Astrocyte of the cerebellum (primary cell): ENCODE measurements around the gene CST9.
"Not testable (repeated sequence)": the region's sequence is repeated elsewhere in the genome, so short reads cannot be mapped to it uniquely, and the experiment has no call there.

Source experiments
- DNase-seq: peaks from one replicate; pipeline ENCODE4 v3.0.0-alpha.2; 2011; ENCODE audit warnings: low read depth
- H3K4me3 ChIP-seq: 2 replicates; pipeline ENCODE4 v1.5.1; 2011; ENCODE audit warnings: mild to moderate bottlenecking, low read depth, low read length, moderate library complexity
- CTCF ChIP-seq: IDR thresholded peaks from 2 replicates; pipeline ENCODE4 v1.5.1; 2012; ENCODE audit warnings: low read length, low read depth, moderate library complexity, mild to moderate bottlenecking; ENCODE audit errors: missing control alignments
- in situ Hi-C: cut with HindIII; loops from 2 replicates; pipeline ENCODE4 v1.10.0; 2017; ENCODE audit warnings: low sequenced_read_pairs

Gene CST9

GRCh38 chr20:23638309-23638708 lies 32.6 kb upstream of the CST9 start:
- in situ Hi-C loops = no loop called here

GRCh38 chr20:23637282-23638221 lies 31.8 kb upstream of the CST9 start, which contains the start of gene CST3:
Gene CST3, minus strand, starts transcription at chr20:23637955. Its CDS starts 93 bp downstream, at chr20:23637862.
- DNase-seq = no peak
- in situ Hi-C loops = no loop called here
- TF ChIP-seq CTCF = no peak
- H3K4me3 ChIP-seq = peak within 1 kb of the TSS; percentile 79

More at GRCh38 chr20:23638309-23638708, 32.6 kb upstream of the CST9 start:
- H3K4me3 ChIP-seq = no peak overlapping the region
- no peak for DNase-seq
- TF ChIP-seq CTCF = no peak

DNA sequence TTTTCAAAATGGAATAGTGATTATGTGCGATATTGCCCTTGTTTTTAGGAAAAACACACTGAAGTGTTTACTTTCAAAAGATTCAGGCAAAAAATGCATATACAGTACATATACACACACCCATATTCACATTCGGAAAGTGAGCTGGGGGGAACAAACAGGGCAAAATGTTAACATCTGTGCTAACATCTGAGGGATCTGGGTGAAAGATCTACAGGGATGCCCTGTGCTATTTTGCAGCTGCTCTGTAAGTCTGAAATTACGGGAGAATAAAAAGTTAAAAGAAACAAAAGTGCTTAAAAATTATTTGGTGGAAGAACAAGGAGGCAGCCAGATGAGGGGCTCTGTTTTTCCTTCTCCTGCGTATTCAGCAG lies 31.2 kb upstream of the CST9 start:
- no peak for TF ChIP-seq CTCF
- in situ Hi-C loops = no loop called here
- peak overlapping the region; percentile 79 for H3K4me3 ChIP-seq
- no peak for DNase-seq

DNA sequence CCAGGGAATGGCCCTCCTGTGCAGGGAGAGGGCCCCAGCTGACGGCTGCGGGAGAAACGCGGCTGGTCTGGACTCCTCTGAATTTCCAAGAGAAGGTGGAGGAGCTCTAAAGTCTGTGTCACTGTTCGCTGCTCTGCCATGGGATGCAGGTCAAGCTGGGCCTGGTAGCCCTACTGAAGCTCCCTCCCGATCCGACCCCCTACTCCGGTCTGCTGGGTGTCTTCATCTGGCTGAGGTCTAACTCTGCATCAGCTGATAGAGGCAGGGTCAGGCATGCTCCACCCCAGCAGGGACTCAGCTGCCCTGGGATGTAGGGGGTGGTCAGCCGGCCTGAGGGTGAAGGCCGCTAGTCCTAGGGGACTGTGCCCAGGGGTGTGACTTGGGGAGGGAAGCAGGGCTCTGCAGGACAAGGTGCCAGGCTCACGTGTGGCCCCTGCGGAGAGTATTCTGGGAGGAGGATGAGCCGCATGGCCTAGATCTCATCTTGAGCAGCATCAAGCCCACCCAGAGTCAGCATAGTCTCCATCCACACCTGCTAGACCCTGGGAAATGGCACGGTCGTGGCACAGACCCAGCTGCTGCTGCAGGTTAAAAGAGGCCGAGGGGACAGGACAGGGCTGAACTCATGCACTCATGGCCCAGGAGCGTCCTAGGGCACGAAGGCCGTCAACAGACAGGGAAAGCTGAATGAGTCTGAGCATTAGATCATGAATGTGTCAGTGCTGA lies 30.6 kb upstream of the CST9 start:
- no peak for DNase-seq
- H3K4me3 ChIP-seq = peak overlapping the region; percentile 79
- TF ChIP-seq CTCF = no peak
- in situ Hi-C loops = no loop called here

GRCh38 chr20:23635768-23636090 lies 30.0 kb upstream of the CST9 start:
- H3K4me3 ChIP-seq = peak overlapping the region; percentile 79
- DNase-seq, in situ Hi-C loops: not testable (repeated sequence)

- no peak for TF ChIP-seq CTCF
- in situ Hi-C loops = no loop called here
- no peak overlapping the region for H3K4me3 ChIP-seq
- DNase-seq = no peak
Measured at GRCh38 chr20:23634985-23635767, 29.5 kb upstream of the CST9 start.
